ENCODE data around the gene TMEM247.
"Not testable (repeated sequence)": the region's sequence is repeated elsewhere in the genome, so short reads cannot be mapped to it uniquely, and the experiment has no call there.

TMEM247 gene

GRCh38 chr2:46471019-46471583 lies 8.3 kb upstream of the TMEM247 start:
- no peak for TF ChIP-seq CTCF (IDR thresholded peaks at IDR 0.05; ENCODE audit: extremely low read depth, insufficient read depth, missing control alignments)
- in situ Hi-C loops (cut with MboI; ENCODE audit: low pct_unique_long_range_greater_than_20kb, low sequenced_read_pairs, unreplicated experiment) = no loop called here
- DNase-seq (ENCODE audit: low spot score) = no peak

GRCh38 chr2:46471697-46472096 lies 7.7 kb upstream of the TMEM247 start:
- in situ Hi-C loops (cut with MboI; ENCODE audit: low pct_unique_long_range_greater_than_20kb, low sequenced_read_pairs, unreplicated experiment) = no loop called here
- no peak for TF ChIP-seq CTCF (IDR thresholded peaks at IDR 0.05; ENCODE audit: extremely low read depth, insufficient read depth, missing control alignments)
- DNase-seq (ENCODE audit: low spot score) = no peak

GRCh38 chr2:46472165-46472564 lies 7.2 kb upstream of the TMEM247 start:
- DNase-seq (ENCODE audit: low spot score); in situ Hi-C loops (cut with MboI; ENCODE audit: low pct_unique_long_range_greater_than_20kb, low sequenced_read_pairs, unreplicated experiment): not testable (repeated sequence)

GRCh38 chr2:46477462-46477861 lies 1.9 kb upstream of the TMEM247 start:
- DNase-seq (ENCODE audit: low spot score); in situ Hi-C loops (cut with MboI; ENCODE audit: low pct_unique_long_range_greater_than_20kb, low sequenced_read_pairs, unreplicated experiment): not testable (repeated sequence)

GRCh38 chr2:46477925-46478324 lies 1.4 kb upstream of the TMEM247 start:
- in situ Hi-C loops (cut with MboI; ENCODE audit: low pct_unique_long_range_greater_than_20kb, low sequenced_read_pairs, unreplicated experiment) = no loop called here
- no peak for DNase-seq (ENCODE audit: low spot score)
- no peak for TF ChIP-seq CTCF (IDR thresholded peaks at IDR 0.05; ENCODE audit: extremely low read depth, insufficient read depth, missing control alignments)

GRCh38 chr2:46480562-46480961 lies 1.2 kb downstream of the TMEM247 start:
- in situ Hi-C loops (cut with MboI; ENCODE audit: low pct_unique_long_range_greater_than_20kb, low sequenced_read_pairs, unreplicated experiment) = no loop called here
- no peak for DNase-seq (ENCODE audit: low spot score)
- TF ChIP-seq CTCF (IDR thresholded peaks at IDR 0.05; ENCODE audit: extremely low read depth, insufficient read depth, missing control alignments) = no peak

GRCh38 chr2:46481198-46482193 lies 2.1 kb downstream of the TMEM247 start:
- no peak for TF ChIP-seq CTCF (IDR thresholded peaks at IDR 0.05; ENCODE audit: extremely low read depth, insufficient read depth, missing control alignments)
- DNase-seq (ENCODE audit: low spot score) = no peak
- in situ Hi-C loops (cut with MboI; ENCODE audit: low pct_unique_long_range_greater_than_20kb, low sequenced_read_pairs, unreplicated experiment) = no loop called here
